ENCODE data around the gene MARVELD1. TPM values are rescaled to one million over a fixed set of nuclear protein-coding genes. Genes with fewer than 3 reads are reported as not detected.
A peak's percentile ranks its signal among the peaks of the same experiment; 100 is the strongest.

The MARVELD1 gene
- total and polyA plus RNA-seq, 9 donors = 16.2 to 58.5 (median 40.2) TPM

GRCh38 chr10:97734021-97734420, 20.5 kb downstream of the MARVELD1 start:
- intact Hi-C loops (cut with DNase I) = loop anchor here in 2 of 4 donors (5.0 to 10.0 kb wide), 2 partner anchors 37 to 59 kb away; no protein-coding TSS in a partner anchor
- DNase-seq = peak in 1 of 5 donors; percentile 19
- no peak overlapping the region for H3K4me3 ChIP-seq
- WGBS, 3 donors = 66 to 83% (median 80%) methylated on average over 6 of the region's 6 CpGs
- no peaks in the 10 kb centered on the region for H3K9me3 ChIP-seq
- no peaks in the 10 kb centered on the region for H3K36me3 ChIP-seq
- H3K27ac ChIP-seq = no peak overlapping the region
- H3K4me1 ChIP-seq (ENCODE audit: insufficient read depth) = peaks cover 3% of the 10 kb centered on the region
- TF ChIP-seq, protein P1, sequence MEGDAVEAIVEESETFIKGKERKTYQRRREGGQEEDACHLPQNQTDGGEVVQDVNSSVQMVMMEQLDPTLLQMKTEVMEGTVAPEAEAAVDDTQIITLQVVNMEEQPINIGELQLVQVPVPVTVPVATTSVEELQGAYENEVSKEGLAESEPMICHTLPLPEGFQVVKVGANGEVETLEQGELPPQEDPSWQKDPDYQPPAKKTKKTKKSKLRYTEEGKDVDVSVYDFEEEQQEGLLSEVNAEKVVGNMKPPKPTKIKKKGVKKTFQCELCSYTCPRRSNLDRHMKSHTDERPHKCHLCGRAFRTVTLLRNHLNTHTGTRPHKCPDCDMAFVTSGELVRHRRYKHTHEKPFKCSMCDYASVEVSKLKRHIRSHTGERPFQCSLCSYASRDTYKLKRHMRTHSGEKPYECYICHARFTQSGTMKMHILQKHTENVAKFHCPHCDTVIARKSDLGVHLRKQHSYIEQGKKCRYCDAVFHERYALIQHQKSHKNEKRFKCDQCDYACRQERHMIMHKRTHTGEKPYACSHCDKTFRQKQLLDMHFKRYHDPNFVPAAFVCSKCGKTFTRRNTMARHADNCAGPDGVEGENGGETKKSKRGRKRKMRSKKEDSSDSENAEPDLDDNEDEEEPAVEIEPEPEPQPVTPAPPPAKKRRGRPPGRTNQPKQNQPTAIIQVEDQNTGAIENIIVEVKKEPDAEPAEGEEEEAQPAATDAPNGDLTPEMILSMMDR (IDR thresholded peaks at IDR 0.05) = no peak
- TF ChIP-seq POLR2A (IDR thresholded peaks at IDR 0.05) (no peak), EP300 (IDR thresholded peaks at IDR 0.05) (no peak)
- H3K27me3 ChIP-seq = no peaks in the 10 kb centered on the region

- Histone ChIP-seq H3K4me1 (ENCODE audit: insufficient read depth) (peaks cover 3% of the 10 kb centered on the region), H3K27ac (peak overlapping the region in 1 of 2 donors; percentile 75), H3K27me3 (no peaks in the 10 kb centered on the region), H3K36me3 (no peaks in the 10 kb centered on the region), H3K9me3 (no peaks in the 10 kb centered on the region), H3K4me3 (peak overlapping the region; percentile 68)
- intact Hi-C loops (cut with DNase I) = loop anchor here in 1 of 4 donors (10.0 kb wide), 1 partner anchor 62 kb away; no protein-coding TSS in a partner anchor
- WGBS, 3 donors = 64 to 69% (median 65%) methylated on average over 13 of the region's 13 CpGs
- peak in 1 of 5 donors; percentile 19 for DNase-seq
- TF ChIP-seq POLR2A (IDR thresholded peaks at IDR 0.05) (no peak), EP300 (IDR thresholded peaks at IDR 0.05) (no peak)
- TF ChIP-seq, protein P1 (IDR thresholded peaks at IDR 0.05) = no peak
These were observed 22.9 kb downstream of the MARVELD1 start for GRCh38 chr10:97736403-97736901.

GRCh38 chr10:97736902-97737769, 23.6 kb downstream of the MARVELD1 start, which contains the start of gene ZFYVE27:
Gene ZFYVE27, plus strand, starts transcription at chr10:97737128. Its CDS starts 1,350 bp downstream, at chr10:97738478.
- H3K27ac ChIP-seq = peak within 1 kb of the TSS in 1 of 2 donors; percentile 75
- DNase-seq = peak; percentile 97 to 99 (median 98)
- WGBS, 3 donors = 0% methylated on average over 71 to 72 of the region's 72 CpGs
- intact Hi-C loops (cut with DNase I) = loop anchor here in 1 of 4 donors (10.0 kb wide), 1 partner anchor 62 kb away; no protein-coding TSS in a partner anchor
- TF ChIP-seq, protein P1 (IDR thresholded peaks at IDR 0.05) = no peak
- peak; percentile 96 for TF ChIP-seq POLR2A (IDR thresholded peaks at IDR 0.05)
- H3K4me3 ChIP-seq = peak within 1 kb of the TSS; percentile 68
- H3K9me3 ChIP-seq = no peaks in the 10 kb centered on the region
- no peaks in the 10 kb centered on the region for H3K27me3 ChIP-seq
- H3K36me3 ChIP-seq = no peaks in the 10 kb centered on the region
- peaks cover 3% of the 10 kb centered on the region for H3K4me1 ChIP-seq (ENCODE audit: insufficient read depth)

- Histone ChIP-seq H3K4me1 (ENCODE audit: insufficient read depth) (peaks cover 3% of the 10 kb centered on the region), H3K36me3 (no peaks in the 10 kb centered on the region), H3K27ac (no peak overlapping the region), H3K4me3 (peak overlapping the region; percentile 68), H3K9me3 (no peaks in the 10 kb centered on the region), H3K27me3 (no peaks in the 10 kb centered on the region)
- TF ChIP-seq POLR2A (IDR thresholded peaks at IDR 0.05) (no peak), EP300 (IDR thresholded peaks at IDR 0.05) (no peak)
- TF ChIP-seq, protein P1 (IDR thresholded peaks at IDR 0.05) = no peak
- intact Hi-C loops (cut with DNase I) = loop anchor here in 1 of 4 donors (10.0 kb wide), 1 partner anchor 63 kb away; no protein-coding TSS in a partner anchor
- WGBS, 3 donors = 21 to 26% (median 23%) methylated on average over 14 of the region's 14 CpGs
- no peak for DNase-seq
These were observed 24.3 kb downstream of the MARVELD1 start for GRCh38 chr10:97737770-97738265.

Measured in ovary (tissue), 9 donors.